ENCODE measurements around the gene TCF23. TPM values are rescaled to one million over a fixed set of nuclear protein-coding genes. Genes with fewer than 3 reads are reported as not detected.
"Not testable (repeated sequence)": the region's sequence is repeated elsewhere in the genome, so short reads cannot be mapped to it uniquely, and the experiment has no call there.

TCF23 gene
- total RNA-seq, 1 experiment from 2014 or later = 0.03 TPM

DNA sequence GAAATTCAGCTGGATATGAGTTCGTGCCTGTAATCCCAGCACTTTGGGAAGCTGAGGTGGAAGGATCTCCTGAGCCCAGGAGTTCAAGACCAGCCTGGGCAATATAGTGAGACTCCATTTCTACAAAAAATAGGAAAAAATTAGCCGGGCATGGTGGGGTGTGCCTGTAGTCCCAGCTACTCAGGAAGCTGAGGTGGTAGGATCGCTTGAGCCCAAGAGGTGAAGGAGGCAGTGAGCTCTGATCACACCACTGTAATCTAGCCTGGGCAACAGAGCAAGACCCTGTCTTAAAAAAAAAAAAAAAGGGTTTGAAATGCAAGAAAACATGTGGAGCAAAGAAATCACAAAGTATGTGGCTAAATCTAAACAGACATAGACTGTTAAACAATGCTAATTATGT lies 39.7 kb upstream of the TCF23 start:
- no peak for TF ChIP-seq SIN3A (IDR thresholded peaks at IDR 0.05; ENCODE audit: borderline replicate concordance, insufficient read depth, low read depth, low read length)
- TF ChIP-seq, protein P1, sequence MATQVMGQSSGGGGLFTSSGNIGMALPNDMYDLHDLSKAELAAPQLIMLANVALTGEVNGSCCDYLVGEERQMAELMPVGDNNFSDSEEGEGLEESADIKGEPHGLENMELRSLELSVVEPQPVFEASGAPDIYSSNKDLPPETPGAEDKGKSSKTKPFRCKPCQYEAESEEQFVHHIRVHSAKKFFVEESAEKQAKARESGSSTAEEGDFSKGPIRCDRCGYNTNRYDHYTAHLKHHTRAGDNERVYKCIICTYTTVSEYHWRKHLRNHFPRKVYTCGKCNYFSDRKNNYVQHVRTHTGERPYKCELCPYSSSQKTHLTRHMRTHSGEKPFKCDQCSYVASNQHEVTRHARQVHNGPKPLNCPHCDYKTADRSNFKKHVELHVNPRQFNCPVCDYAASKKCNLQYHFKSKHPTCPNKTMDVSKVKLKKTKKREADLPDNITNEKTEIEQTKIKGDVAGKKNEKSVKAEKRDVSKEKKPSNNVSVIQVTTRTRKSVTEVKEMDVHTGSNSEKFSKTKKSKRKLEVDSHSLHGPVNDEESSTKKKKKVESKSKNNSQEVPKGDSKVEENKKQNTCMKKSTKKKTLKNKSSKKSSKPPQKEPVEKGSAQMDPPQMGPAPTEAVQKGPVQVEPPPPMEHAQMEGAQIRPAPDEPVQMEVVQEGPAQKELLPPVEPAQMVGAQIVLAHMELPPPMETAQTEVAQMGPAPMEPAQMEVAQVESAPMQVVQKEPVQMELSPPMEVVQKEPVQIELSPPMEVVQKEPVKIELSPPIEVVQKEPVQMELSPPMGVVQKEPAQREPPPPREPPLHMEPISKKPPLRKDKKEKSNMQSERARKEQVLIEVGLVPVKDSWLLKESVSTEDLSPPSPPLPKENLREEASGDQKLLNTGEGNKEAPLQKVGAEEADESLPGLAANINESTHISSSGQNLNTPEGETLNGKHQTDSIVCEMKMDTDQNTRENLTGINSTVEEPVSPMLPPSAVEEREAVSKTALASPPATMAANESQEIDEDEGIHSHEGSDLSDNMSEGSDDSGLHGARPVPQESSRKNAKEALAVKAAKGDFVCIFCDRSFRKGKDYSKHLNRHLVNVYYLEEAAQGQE (IDR thresholded peaks at IDR 0.05; ENCODE audit: insufficient read depth in 1 of 2, low read depth in 2 of 2, low read length in 1 of 2) = no peak
- no peak for TF ChIP-seq CTCF (IDR thresholded peaks at IDR 0.05)
- TF ChIP-seq POLR2AphosphoS5 (IDR thresholded peaks at IDR 0.05; ENCODE audit: low read depth, low read length) = no peak
- no peak for TF ChIP-seq TCF7L2 (IDR thresholded peaks at IDR 0.05; ENCODE audit: low read depth, low read length)
- H3K27me3 ChIP-seq (ENCODE audit: control insufficient read depth, insufficient read depth, low read length) = no peaks in the 10 kb centered on the region
- no TSS peak for BruUV-seq (replicated peaks)
- no peak overlapping the region for H3K27ac ChIP-seq (ENCODE audit: low read length)
- no peaks in the 10 kb centered on the region for H3K9me3 ChIP-seq (ENCODE audit: control insufficient read depth, insufficient read depth, low read depth, low read length)
- ChIA-PET CTCF (interaction anchor here (0.7 kb wide), 1 partner anchor 61 kb away, joined by 3 read pairs; no protein-coding TSS in a partner anchor), POLR2A (interaction anchor here (0.6 to 0.7 kb wide), 2 partner anchors 63 to 200 kb away, joined by 3 read pairs; no protein-coding TSS in a partner anchor)
- DNase-seq (ENCODE audit: low read depth, low spot score) (no peak), ATAC-seq (no peak)
- H3K4me3 ChIP-seq (ENCODE audit: low read depth in 2 of 2, low read length in 2 of 2) = no peak overlapping the region
- intact Hi-C loops (cut with micrococcal nuclease; ENCODE audit: unreplicated experiment) (no loop called here), in situ Hi-C loops (cut with HindIII; ENCODE audit: low pct_unique_long_range_greater_than_20kb, low sequenced_read_pairs) (no loop called here)
- H3K4me1 ChIP-seq (ENCODE audit: control insufficient read depth, insufficient read depth, low read length) = no peaks in the 10 kb centered on the region
- H3K36me3 ChIP-seq (ENCODE audit: control insufficient read depth, insufficient read depth, low read length) = no peaks in the 10 kb centered on the region

- CTCF ChIA-PET = not testable (repeated sequence)
Measured at GRCh38 chr2:27110603-27111352, 38.0 kb upstream of the TCF23 start.

GRCh38 chr2:27111392-27112078 lies 37.3 kb upstream of the TCF23 start:
- H3K27ac ChIP-seq (ENCODE audit: low read length); intact Hi-C loops (cut with micrococcal nuclease; ENCODE audit: unreplicated experiment); H3K4me1 ChIP-seq (ENCODE audit: control insufficient read depth, insufficient read depth, low read length); H3K4me3 ChIP-seq (ENCODE audit: low read depth in 2 of 2, low read length in 2 of 2); BruUV-seq (replicated peaks); H3K9me3 ChIP-seq (ENCODE audit: control insufficient read depth, insufficient read depth, low read depth, low read length); CTCF ChIA-PET; H3K36me3 ChIP-seq (ENCODE audit: control insufficient read depth, insufficient read depth, low read length); H3K27me3 ChIP-seq (ENCODE audit: control insufficient read depth, insufficient read depth, low read length); POLR2A ChIA-PET; in situ Hi-C loops (cut with HindIII; ENCODE audit: low pct_unique_long_range_greater_than_20kb, low sequenced_read_pairs); ATAC-seq; DNase-seq (ENCODE audit: low read depth, low spot score): not testable (repeated sequence)

More at GRCh38 chr2:27110603-27111352, 38.0 kb upstream of the TCF23 start:
- DNase-seq (ENCODE audit: low read depth, low spot score); ATAC-seq; H3K27me3 ChIP-seq (ENCODE audit: control insufficient read depth, insufficient read depth, low read length); H3K9me3 ChIP-seq (ENCODE audit: control insufficient read depth, insufficient read depth, low read depth, low read length); BruUV-seq (replicated peaks); H3K4me1 ChIP-seq (ENCODE audit: control insufficient read depth, insufficient read depth, low read length); H3K27ac ChIP-seq (ENCODE audit: low read length); H3K36me3 ChIP-seq (ENCODE audit: control insufficient read depth, insufficient read depth, low read length); in situ Hi-C loops (cut with HindIII; ENCODE audit: low pct_unique_long_range_greater_than_20kb, low sequenced_read_pairs); H3K4me3 ChIP-seq (ENCODE audit: low read depth in 2 of 2, low read length in 2 of 2); intact Hi-C loops (cut with micrococcal nuclease; ENCODE audit: unreplicated experiment); POLR2A ChIA-PET: not testable (repeated sequence)
